IMR-90 (cell line): ENCODE results near the gene FGF12. TPM values are rescaled to one million over a fixed set of nuclear protein-coding genes. Genes with fewer than 3 reads are reported as not detected.

Source experiments
- ATAC-seq: fragments of 200-7000 bp; cut with Tn5 transposase; 2 replicates; pipeline ENCODE4 v1.9.1; 2020; ENCODE audit warnings: low read depth, mild to moderate bottlenecking, moderate library complexity
- BruUV-seq: library from RNA; stranded (reverse); fragments of 400-500 nt; replicated peaks from 2 replicates; lab custom pipeline; 2021; lab: Mats Ljungman, UMichigan
- CTCF ChIA-PET: fragments of 300-600 bp; formaldehyde crosslinking; extraction: SDS; loops from one replicate; lab custom pipeline; 2021; ENCODE audit warnings: antibody characterized with exemption; lab: Yijun Ruan, JAX
- POLR2A ChIA-PET: fragments of 300-600 bp; sonication (Branson Sonifier 250); formaldehyde crosslinking; loops from one replicate; lab custom pipeline; 2022; ENCODE audit warnings: antibody characterized with exemption; ENCODE audit not compliant: unreplicated experiment; lab: Charles Lee
- DNase-seq: peaks from one replicate; pipeline ENCODE4 v3.0.0; 2013
- H2AFZ ChIP-seq: replicated peaks from 2 replicates; pipeline ENCODE3; 2013; ENCODE audit warnings: low read length, mild to moderate bottlenecking; ENCODE audit not compliant: poor library complexity
- H2AK5ac ChIP-seq: 2 replicates; pipeline ENCODE4 v1.6.1; 2013; ENCODE audit warnings: low read depth, low read length, inconsistent platforms
- H2AK9ac ChIP-seq: replicated peaks from 2 replicates; pipeline ENCODE3; 2013; ENCODE audit warnings: mild to moderate bottlenecking, low read depth, low read length, moderate library complexity; ENCODE audit not compliant: poor library complexity
- H2BK120ac ChIP-seq: 2 replicates; pipeline ENCODE4 v1.6.1; 2013; ENCODE audit warnings: low read depth, low read length, inconsistent platforms
- H2BK15ac ChIP-seq: 3 replicates; pipeline ENCODE4 v1.6.1; 2013; ENCODE audit warnings: low read depth, low read length, inconsistent platforms
- H2BK20ac ChIP-seq: 2 replicates; pipeline ENCODE4 v1.6.1; 2013; ENCODE audit warnings: low read depth, mild to moderate bottlenecking, inconsistent platforms, low read length, moderate library complexity
- H2BK5ac ChIP-seq: 2 replicates; pipeline ENCODE4 v1.6.1; 2013; ENCODE audit warnings: mild to moderate bottlenecking, low read depth, low read length, inconsistent platforms; ENCODE audit not compliant: poor library complexity, severe bottlenecking
- H3K14ac ChIP-seq: replicated peaks from 2 replicates; pipeline ENCODE4 v1.6.1; 2013; ENCODE audit warnings: low read depth, low read length, inconsistent platforms
- H3K18ac ChIP-seq: 2 replicates; pipeline ENCODE4 v1.6.1; 2013; ENCODE audit warnings: low read depth, low read length, control low read depth
- H3K23ac ChIP-seq: 2 replicates; pipeline ENCODE4 v1.6.1; 2013; ENCODE audit warnings: low read depth, low read length, inconsistent platforms
- H3K27ac ChIP-seq: 2 replicates; pipeline ENCODE4 v1.5.1; 2013; ENCODE audit warnings: mild to moderate bottlenecking, control low read depth, low read length; ENCODE audit not compliant: insufficient read depth
- H3K27me3 ChIP-seq: 2 replicates; pipeline ENCODE4 v1.6.1; 2013; ENCODE audit warnings: low read length; ENCODE audit not compliant: control insufficient read depth, insufficient read depth
- H3K36me3 ChIP-seq: 2 replicates; pipeline ENCODE4 v1.6.1; 2013; ENCODE audit warnings: low read length, mixed read lengths; ENCODE audit not compliant: control insufficient read depth, insufficient read depth
- H3K4ac ChIP-seq: 2 replicates; pipeline ENCODE4 v1.6.1; 2013; ENCODE audit warnings: low read depth, low read length, inconsistent platforms
- H3K4me1 ChIP-seq: 2 replicates; pipeline ENCODE4 v1.6.1; 2013; ENCODE audit warnings: low read length, mixed read lengths; ENCODE audit not compliant: control insufficient read depth, insufficient read depth
- H3K4me2 ChIP-seq: 2 replicates; pipeline ENCODE4 v1.6.1; 2013; ENCODE audit warnings: low read depth, mild to moderate bottlenecking, control low read depth, low read length, moderate library complexity
- H3K4me3 ChIP-seq: 2 replicates; pipeline ENCODE4 v1.5.1; 2013; ENCODE audit warnings: low read depth, mild to moderate bottlenecking, control low read depth, low read length, moderate library complexity; ENCODE audit not compliant: insufficient read depth
- H3K56ac ChIP-seq: 2 replicates; pipeline ENCODE4 v1.6.1; 2013; ENCODE audit warnings: low read length, inconsistent platforms; ENCODE audit not compliant: insufficient read depth; ENCODE audit errors: extremely low read depth
- H3K79me1 ChIP-seq, 2 experiments: 2 replicates each; pipeline ENCODE4 v1.6.1; 2013; ENCODE audit warnings: low read length in 2 of 2, inconsistent platforms in 1 of 2, low read depth in 1 of 2
- H3K9ac ChIP-seq: 2 replicates; pipeline ENCODE4 v1.6.1; 2013; ENCODE audit warnings: low read depth, low read length, control low read depth
- H3K9me1 ChIP-seq: 2 replicates; pipeline ENCODE4 v1.6.1; 2013; ENCODE audit warnings: low read length, inconsistent platforms; ENCODE audit not compliant: insufficient read depth
- H3K9me3 ChIP-seq: 2 replicates; pipeline ENCODE4 v1.6.1; 2013; ENCODE audit warnings: low read length; ENCODE audit not compliant: control insufficient read depth, insufficient read depth
- H4K20me1 ChIP-seq: 2 replicates; pipeline ENCODE4 v1.6.1; 2013; ENCODE audit warnings: low read length, inconsistent platforms; ENCODE audit not compliant: insufficient read depth
- H4K5ac ChIP-seq: 2 replicates; pipeline ENCODE4 v1.6.1; 2013; ENCODE audit warnings: mild to moderate bottlenecking, low read depth, low read length, control low read depth
- H4K8ac ChIP-seq, 2 experiments: 2 replicates each; pipeline ENCODE4 v1.6.1; 2013; ENCODE audit warnings: low read depth in 2 of 2, low read length in 2 of 2, control low read depth in 1 of 2, inconsistent platforms in 1 of 2
- H4K91ac ChIP-seq: 2 replicates; pipeline ENCODE4 v1.6.1; 2013; ENCODE audit warnings: low read depth, low read length, inconsistent platforms; ENCODE audit not compliant: insufficient read depth
- CHD1 ChIP-seq: IDR thresholded peaks from 2 replicates; pipeline ENCODE4 v1.6.1; 2012; ENCODE audit warnings: low read depth, low read length, improper control_type of control experiment
- WGBS, 2 experiments: methylation state at CpG; one replicate each; pipeline versions ENCODE4 v1.1.5 to v1.1.7; 2013; ENCODE audit warnings: missing lambda C conversion rate in 2 of 2; ENCODE audit not compliant: insufficient read length in 1 of 2; ENCODE audit errors: extremely low coverage in 2 of 2; 5-methylcytosine and 5-hydroxymethylcytosine counted together
- dilution Hi-C: fragments of 300-500 bp; cut with HindIII; formaldehyde crosslinking; loops from one replicate; pipeline ENCODE4 v1.14.3; 2018; ENCODE audit warnings: low sequenced_read_pairs; ENCODE audit not compliant: unreplicated experiment
- in situ Hi-C: fragments of 300-500 bp; cut with MboI; formaldehyde crosslinking; loops from 3 replicates; pipeline ENCODE4 v1.14.3; 2019; ENCODE audit warnings: low sequenced_read_pairs, inconsistent platforms, mixed read lengths
- intact Hi-C: fragments of 100-400 bp; cut with micrococcal nuclease; formaldehyde crosslinking; loops from 2 replicates; pipeline ENCODE4 v1.10.0; 2022
- polyA plus RNA-seq, 3 experiments: library from polyadenylated mRNA; depleted of rRNA; stranded (reverse); fragments of >200 nt; gene quantifications; 2 replicates each; pipeline ENCODE4 v1.2.3, GENCODE V29; 2012; ENCODE audit warnings: low replicate concordance in 1 of 3
- total RNA-seq: library from RNA; depleted of rRNA; stranded (reverse); fragments of >200 nt; gene quantifications from 2 replicates; pipeline ENCODE4 v1.2.3, GENCODE V29; 2012

Gene FGF12
- total and polyA plus RNA-seq, 2 of the 4 experiments (the other 2 are of a cell fraction): not detected

DNA sequence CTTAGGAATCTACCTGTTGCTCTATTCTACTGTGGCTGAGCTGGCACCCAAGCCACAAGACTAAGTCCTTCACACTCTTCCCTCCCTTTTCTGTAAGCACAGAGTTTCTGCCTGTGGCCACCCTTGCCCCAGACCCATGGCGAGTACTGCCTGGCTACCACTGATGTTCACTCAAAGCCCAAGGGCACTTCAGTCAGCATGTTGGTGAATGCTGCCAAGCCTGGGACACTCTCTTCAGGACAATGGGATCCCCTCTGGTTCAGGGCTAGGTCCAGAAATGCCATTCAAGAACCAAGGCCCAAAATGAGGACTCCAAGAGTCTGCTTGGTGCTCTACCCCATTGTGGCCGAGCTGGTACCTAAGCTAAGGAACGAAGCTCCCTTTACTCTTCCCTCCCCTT, 184.2 kb downstream of the FGF12 start:
- dilution Hi-C loops: no loop called here
- no peak overlapping the region for H2BK120ac ChIP-seq
- DNase-seq (no peak), ATAC-seq (no peak)
- no peak overlapping the region for H3K18ac ChIP-seq
- in situ Hi-C loops: no loop called here
- no peaks in the 10 kb centered on the region for H3K79me1 ChIP-seq
- H3K4ac ChIP-seq: no peak overlapping the region
- TF ChIP-seq CHD1: no peak
- H3K27me3 ChIP-seq: no peaks in the 10 kb centered on the region
- H2BK20ac ChIP-seq: no peak overlapping the region
- no peak overlapping the region for H3K27ac ChIP-seq
- H3K9me3 ChIP-seq: peaks cover 8% of the 10 kb centered on the region; the same call in 1 of the 2 replicates
- no peak overlapping the region for H3K4me2 ChIP-seq
- no peak overlapping the region for H2BK5ac ChIP-seq
- H2AFZ ChIP-seq: no peak overlapping the region
- BruUV-seq: no TSS peak
- no peak overlapping the region for H2AK9ac ChIP-seq
- ChIA-PET CTCF (no interaction called here), POLR2A (no interaction called here)
- no peak overlapping the region for H3K14ac ChIP-seq
- no peak overlapping the region for H3K56ac ChIP-seq
- H3K9ac ChIP-seq: no peak overlapping the region
- H4K20me1 ChIP-seq: no peaks in the 10 kb centered on the region
- no peak overlapping the region for H3K4me3 ChIP-seq
- no peaks in the 10 kb centered on the region for H3K4me1 ChIP-seq
- H3K36me3 ChIP-seq: no peaks in the 10 kb centered on the region
- no peak overlapping the region for H4K5ac ChIP-seq
- no peaks in the 10 kb centered on the region for H3K9me1 ChIP-seq
- no peak overlapping the region for H3K23ac ChIP-seq
- H2AK5ac ChIP-seq: no peak overlapping the region
- no peak overlapping the region for H2BK15ac ChIP-seq
- intact Hi-C loops: no loop called here
- WGBS, 2 experiments: 67% methylated on average over 1 of the region's 3 CpGs; no CpG with 5 or more reads in 1 of the 2 experiments
- no peak overlapping the region for H4K91ac ChIP-seq
- H4K8ac ChIP-seq: no peak overlapping the region
